Astrocyte (in vitro differentiated cells and primary cell): ENCODE measurements around the gene ARHGEF10L.

Experiments
- CTCF ChIP-seq: IDR thresholded peaks from 2 replicates; pipeline ENCODE4 v1.5.1; 2011; ENCODE audit warnings: low read depth, mild to moderate bottlenecking, inconsistent platforms, low read length, moderate library complexity; ENCODE audit not compliant: insufficient read depth
- EZH2 ChIP-seq: IDR thresholded peaks from 2 replicates; pipeline ENCODE4 v1.6.1; 2012; ENCODE audit warnings: mild to moderate bottlenecking, low read length, inconsistent platforms; ENCODE audit not compliant: insufficient read depth

- TF ChIP-seq CTCF = no peak
- no peak for TF ChIP-seq EZH2
Observed at GRCh38 chr1:17664322-17664721, 124.8 kb downstream of the ARHGEF10L start.
